A549 (cell line): ENCODE data around the gene WDR72. TPM values are rescaled to one million over a fixed set of nuclear protein-coding genes. Genes with fewer than 3 reads are reported as not detected.

Source experiments
- ATAC-seq, 2 experiments: fragments of 200-7000 bp in 1 of 2; fragments of >200 bp in 1 of 2; cut with Nextera tagmentation in 1 of 2; cut with Tn5 transposase in 1 of 2; 3 replicates each; pipeline versions ENCODE4 v1.8.0 to v1.9.1; 2018 to 2020; ENCODE audit warnings: mild to moderate bottlenecking in 1 of 2, moderate library complexity in 1 of 2
- CTCF ChIA-PET: fragments of 300-600 bp; sonication (Branson Sonifier 250); formaldehyde crosslinking; extraction: SDS; loops from one replicate; lab custom pipeline; 2021; ENCODE audit warnings: antibody characterized with exemption, inconsistent platforms; lab: Yijun Ruan, JAX
- POLR2A ChIA-PET: fragments of 350-600 bp; formaldehyde crosslinking; extraction: SDS; loops from one replicate; lab custom pipeline; 2021; ENCODE audit warnings: antibody characterized with exemption, inconsistent platforms; lab: Yijun Ruan, JAX
- DNase-seq, 2 experiments: peaks; one replicate each; pipeline versions ENCODE4 v3.0.0 to v3.0.0-alpha.2; 2011 to 2016; ENCODE audit warnings: low read depth in 1 of 2, low spot score in 1 of 2
- FAIRE-seq: peaks from 2 replicates; lab custom pipeline; 2011; peaks lifted over from hg19 to GRCh38; lab: Jason Lieb, UNC
- H3K27ac ChIP-seq, 2 experiments: fragments of >200 bp; sonication (Bioruptor Twin); formaldehyde crosslinking; 3 replicates each; pipeline ENCODE4 v1.5.1; 2016 to 2017
- H3K4me1 ChIP-seq: fragments of >200 bp; sonication (Bioruptor Twin); formaldehyde crosslinking; 3 replicates; pipeline ENCODE4 v1.6.1; 2016
- H3K4me2 ChIP-seq: fragments of >200 bp; sonication (Bioruptor Twin); formaldehyde crosslinking; 3 replicates; pipeline ENCODE4 v1.6.1; 2016
- H3K4me3 ChIP-seq: fragments of >200 bp; sonication (Bioruptor Twin); formaldehyde crosslinking; 3 replicates; pipeline ENCODE4 v1.5.1; 2016
- H3K9me3 ChIP-seq: fragments of >200 bp; sonication (Bioruptor Twin); formaldehyde crosslinking; 3 replicates; pipeline ENCODE4 v1.6.1; 2016
- BCL3 ChIP-seq: fragments of >200 bp; sonication (Bioruptor Twin); formaldehyde crosslinking; IDR thresholded peaks from 3 replicates; pipeline ENCODE4 v1.6.1; 2016
- CBX8 ChIP-seq: fragments of 200-600 bp; sonication (generic); IDR thresholded peaks from 2 replicates; pipeline ENCODE4 v1.6.1; 2016
- CEBPB ChIP-seq, 2 experiments: fragments of >200 bp in 1 of 2; sonication (Bioruptor Twin) in 1 of 2; formaldehyde crosslinking in 1 of 2; IDR thresholded peaks; 2 replicates each; pipeline ENCODE4 v1.6.1; 2012 to 2016
- CHD2 ChIP-seq: fragments of 150-350 bp; IDR thresholded peaks from 2 replicates; pipeline ENCODE4 v1.6.1; 2014; ENCODE audit warnings: low read length; ENCODE audit not compliant: partially characterized antibody
- CTCF ChIP-seq: fragments of >200 bp; sonication (Bioruptor Twin); formaldehyde crosslinking; IDR thresholded peaks from 3 replicates; pipeline ENCODE4 v1.5.1; 2016
- EP300 ChIP-seq, 2 experiments: fragments of >200 bp; sonication (Bioruptor Twin); formaldehyde crosslinking; IDR thresholded peaks; 2 replicates in 1 of 2; 3 replicates in 1 of 2; pipeline ENCODE4 v1.6.1; 2016 to 2017
- ESRRA ChIP-seq: fragments of 150-350 bp; IDR thresholded peaks from 2 replicates; pipeline ENCODE4 v1.6.1; 2014; ENCODE audit warnings: mild to moderate bottlenecking, low read length, borderline replicate concordance
- FOSB ChIP-seq: fragments of 250-450 bp; sonication (Bioruptor Pico); IDR thresholded peaks from 2 replicates; pipeline ENCODE4 v1.5.0; 2020; ENCODE audit warnings: mild to moderate bottlenecking, moderate library complexity
- HEYL ChIP-seq: fragments of 250-450 bp; sonication (Bioruptor Pico); IDR thresholded peaks from 2 replicates; pipeline ENCODE4 v1.8.0; 2021; ENCODE audit warnings: mild to moderate bottlenecking, moderate library complexity
- HOXB13 ChIP-seq: fragments of 250-450 bp; sonication (Bioruptor Pico); IDR thresholded peaks from 2 replicates; pipeline ENCODE4 v1.5.0; 2020; ENCODE audit warnings: low read depth, mild to moderate bottlenecking, moderate library complexity
- HOXB5 ChIP-seq: fragments of 250-450 bp; sonication (Bioruptor Pico); IDR thresholded peaks from 2 replicates; pipeline ENCODE4 v1.5.0; 2020; ENCODE audit warnings: mild to moderate bottlenecking, moderate library complexity
- JUNB ChIP-seq: fragments of >200 bp; sonication (Bioruptor Twin); formaldehyde crosslinking; IDR thresholded peaks from 2 replicates; pipeline ENCODE4 v1.6.1; 2016
- KDM1A ChIP-seq: fragments of 200-600 bp; sonication (generic); IDR thresholded peaks from 2 replicates; pipeline ENCODE4 v1.6.1; 2016; ENCODE audit warnings: low read depth, mild to moderate bottlenecking
- MAFK ChIP-seq: fragments of 450-650 bp; IDR thresholded peaks from 2 replicates; pipeline ENCODE4 v1.6.1; 2014; ENCODE audit not compliant: partially characterized antibody
- MYC ChIP-seq: IDR thresholded peaks from 2 replicates; pipeline ENCODE4 v1.6.1; 2012; ENCODE audit warnings: mild to moderate bottlenecking, inconsistent platforms, low read length, improper control_type of control experiment, borderline replicate concordance
- POLR2AphosphoS2 ChIP-seq: conservative IDR thresholded peaks from 2 replicates; pipeline ENCODE4 v1.6.1; 2012; ENCODE audit warnings: low read length, improper control_type of control experiment, inconsistent platforms
- RAD21 ChIP-seq, 2 experiments: fragments of >200 bp in 1 of 2; sonication (Bioruptor Twin) in 1 of 2; formaldehyde crosslinking in 1 of 2; IDR thresholded peaks in 1 of 2; conservative IDR thresholded peaks in 1 of 2; 2 replicates in 1 of 2; 3 replicates in 1 of 2; pipeline ENCODE4 v1.6.1; 2012 to 2018; ENCODE audit warnings: inconsistent platforms in 1 of 2
- RARB ChIP-seq: fragments of 250-450 bp; sonication (Bioruptor Pico); IDR thresholded peaks from 2 replicates; pipeline ENCODE4 v1.8.0; 2021; ENCODE audit warnings: mild to moderate bottlenecking, moderate library complexity
- SMC3 ChIP-seq: fragments of >200 bp; sonication (Bioruptor Twin); formaldehyde crosslinking; IDR thresholded peaks from 3 replicates; pipeline ENCODE4 v1.6.1; 2018; ENCODE audit warnings: inconsistent platforms
- TFCP2L1 ChIP-seq: fragments of 250-450 bp; sonication (Bioruptor Pico); IDR thresholded peaks from 2 replicates; pipeline ENCODE4 v1.5.0; 2021; ENCODE audit warnings: mild to moderate bottlenecking
- ZC3H11A ChIP-seq: fragments of 450-650 bp; IDR thresholded peaks from 2 replicates; pipeline ENCODE4 v1.6.1; 2014; ENCODE audit warnings: antibody characterized with exemption, mild to moderate bottlenecking
- ZFP36 ChIP-seq: fragments of 450-650 bp; IDR thresholded peaks from 2 replicates; pipeline ENCODE4 v1.6.1; 2014; ENCODE audit warnings: borderline replicate concordance; ENCODE audit not compliant: partially characterized antibody
- ZNF302 ChIP-seq: fragments of 250-450 bp; sonication (Bioruptor Pico); IDR thresholded peaks from 2 replicates; pipeline ENCODE4 v1.9.0; 2021; ENCODE audit warnings: inconsistent platforms, mild to moderate bottlenecking, moderate library complexity
- WGBS: methylation state at CpG from one replicate; pipeline ENCODE4 v1.1.6; 2017; ENCODE audit errors: missing lambda C conversion rate; 5-methylcytosine and 5-hydroxymethylcytosine counted together
- polyA plus RNA-seq, 4 experiments: library from polyadenylated mRNA; depleted of rRNA in 3 of 4; stranded (reverse); fragments of >200 nt; fragmentation: RNase III in 1 of 4; extraction: RNeasy Plus Mini Kit Qiagen cat#74134 plus additional on column Dnase treatment in 1 of 4; gene quantifications; 2 replicates in 3 of 4; 3 replicates in 1 of 4; pipeline ENCODE4 v1.2.3, GENCODE V29; 2011 to 2017
- TF ChIP-seq, protein P1 (sequence below): fragments of 250-450 bp; sonication (Bioruptor Pico); IDR thresholded peaks from 2 replicates; pipeline ENCODE4 v1.5.0; 2020; ENCODE audit warnings: low read depth, mild to moderate bottlenecking, moderate library complexity
- TF ChIP-seq, protein P2 (sequence below): fragments of >200 bp; sonication (Bioruptor Twin); formaldehyde crosslinking; IDR thresholded peaks from 2 replicates; pipeline ENCODE4 v1.6.1; 2016

The WDR72 gene
- polyA plus RNA-seq, 2 of the 4 experiments (the other 2 are of a cell fraction): 12.0 to 28.5 TPM

- no peak for TF ChIP-seq CHD2
- peak; percentile 94 for TF ChIP-seq JUNB
- TF ChIP-seq HOXB5 (CRISPR knock-in tag): 0 out of 2 replicates have a peak, but pooled peaks have one; percentile 13
These were observed 170.7 kb downstream of the WDR72 start (continued) for GRCh38 chr15:53588773-53589172.

GRCh38 chr15:53586799-53587198, 172.7 kb downstream of the WDR72 start:
- ChIA-PET POLR2A (no interaction called here), CTCF (interaction anchor here (1.4 kb wide), 1 partner anchor 51 kb away, joined by 3 read pairs; no protein-coding TSS in a partner anchor)
- Histone ChIP-seq H3K4me2 (no peak overlapping the region), H3K4me3 (no peak overlapping the region), H3K4me1 (peaks cover 55% of the 10 kb centered on the region), H3K27ac (peak overlapping the region; percentile 52 to 85; a peak in 5 of 6 replicates), H3K9me3 (0 out of 3 replicates have a peak, but pooled peaks cover 6% of the 10 kb centered on the region)
- peak in 1 of 2 experiments; percentile 60 for DNase-seq
- 69% methylated on average over 3 of the region's 3 CpGs for WGBS
- TF ChIP-seq CTCF (peak; percentile 56), MYC (0 out of 2 replicates have a peak, but pooled peaks have one; percentile 10), MAFK (no peak), SMC3 (peak; percentile 37; the same call in 1 of the 3 replicates), BCL3 (no peak), RAD21 (conservative IDR thresholded peaks at IDR 0.05 in 1 of 2, IDR thresholded peaks at IDR 0.05 in 1 of 2) (peak in 1 of 2 experiments; percentile 54; a peak in 3 of 5 replicates), CEBPB (IDR thresholded peaks at IDR 0.05) (peak; percentile 70 to 93; a peak in 3 of 4 replicates)
- no peak for ATAC-seq
- no peak for FAIRE-seq

- no peak overlapping the region for H3K4me3 ChIP-seq
- ATAC-seq: no peak
- DNase-seq: no peak
- CTCF ChIA-PET: no interaction called here
- peak overlapping the region in 1 of 2 experiments; percentile 0; a peak in 2 of 6 replicates for H3K27ac ChIP-seq
- 56% methylated on average over 1 of the region's 1 CpG for WGBS
- TF ChIP-seq ZNF302 (CRISPR knock-in tag) (no peak), CBX8 (no peak), CEBPB (IDR thresholded peaks at IDR 0.05) (peak; percentile 64 to 87; a peak in 3 of 4 replicates)
- FAIRE-seq: peak; percentile 54
- H3K9me3 ChIP-seq: 0 out of 3 replicates have a peak, but pooled peaks cover 6% of the 10 kb centered on the region
- peaks cover 40% of the 10 kb centered on the region for H3K4me1 ChIP-seq
- peak overlapping the region; percentile 4; the same call in 1 of the 3 replicates for H3K4me2 ChIP-seq
- POLR2A ChIA-PET: no interaction called here
These were observed 177.9 kb downstream of the WDR72 start for GRCh38 chr15:53581513-53581912.

DNA sequence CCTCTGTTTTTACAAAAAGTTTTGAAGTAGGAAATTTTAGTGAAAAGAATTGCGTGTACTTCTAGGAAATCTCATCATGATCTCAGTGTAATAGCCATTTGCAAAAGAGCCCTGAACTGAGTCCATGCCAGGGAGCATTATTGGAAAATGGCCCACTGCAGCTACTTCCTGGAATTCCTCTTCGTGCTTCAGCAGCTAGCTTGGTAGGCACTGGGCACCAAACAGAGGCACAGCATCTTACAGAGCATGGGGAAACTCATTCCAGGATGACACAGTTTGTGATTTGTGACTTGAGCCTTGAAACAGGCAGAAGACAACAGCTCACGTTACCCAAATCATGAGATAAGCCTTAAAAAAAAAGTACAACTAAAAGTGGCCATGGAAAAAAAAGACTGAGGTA, 179.1 kb downstream of the WDR72 start:
- Histone ChIP-seq H3K4me1 (peaks cover 40% of the 10 kb centered on the region), H3K9me3 (no peaks in the 10 kb centered on the region), H3K27ac (peak overlapping the region; percentile 1 to 44; a peak in 3 of 6 replicates), H3K4me2 (0 out of 3 replicates have a peak overlapping the region, but pooled peaks have one; percentile 15), H3K4me3 (no peak overlapping the region)
- ATAC-seq (no peak; a peak in 1 of 6 replicates), DNase-seq (peak in 1 of 2 experiments; percentile 9), FAIRE-seq (no peak)
- ChIA-PET CTCF (no interaction called here), POLR2A (no interaction called here)
- TF ChIP-seq ZC3H11A (no peak), CHD2 (no peak), TFCP2L1 (CRISPR knock-in tag) (no peak), RARB (CRISPR knock-in tag) (no peak), CEBPB (IDR thresholded peaks at IDR 0.05) (no peak), KDM1A (no peak), HOXB13 (CRISPR knock-in tag) (no peak), ESRRA (no peak), ZFP36 (no peak), POLR2AphosphoS2 (no peak), HEYL (CRISPR knock-in tag) (no peak), JUNB (no peak), CBX8 (no peak), MYC (no peak), FOSB (CRISPR knock-in tag) (no peak), EP300 (IDR thresholded peaks at IDR 0.05) (no peak), BCL3 (no peak)
- TF ChIP-seq, protein P1, sequence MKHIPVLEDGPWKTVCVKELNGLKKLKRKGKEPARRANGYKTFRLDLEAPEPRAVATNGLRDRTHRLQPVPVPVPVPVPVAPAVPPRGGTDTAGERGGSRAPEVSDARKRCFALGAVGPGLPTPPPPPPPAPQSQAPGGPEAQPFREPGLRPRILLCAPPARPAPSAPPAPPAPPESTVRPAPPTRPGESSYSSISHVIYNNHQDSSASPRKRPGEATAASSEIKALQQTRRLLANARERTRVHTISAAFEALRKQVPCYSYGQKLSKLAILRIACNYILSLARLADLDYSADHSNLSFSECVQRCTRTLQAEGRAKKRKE (CRISPR knock-in tag): no peak
- TF ChIP-seq, protein P2, sequence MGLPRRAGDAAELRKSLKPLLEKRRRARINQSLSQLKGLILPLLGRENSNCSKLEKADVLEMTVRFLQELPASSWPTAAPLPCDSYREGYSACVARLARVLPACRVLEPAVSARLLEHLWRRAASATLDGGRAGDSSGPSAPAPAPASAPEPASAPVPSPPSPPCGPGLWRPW: no peak
- 65% methylated on average over 3 of the region's 3 CpGs for WGBS
